ENCODE data around the gene PRDM16. TPM values are rescaled to one million over a fixed set of nuclear protein-coding genes. Genes with fewer than 3 reads are reported as not detected.

The PRDM16 gene
- total RNA-seq, 4 donors from 2014 or later: 5.4 to 13.2 (median 7.7) TPM

DNA sequence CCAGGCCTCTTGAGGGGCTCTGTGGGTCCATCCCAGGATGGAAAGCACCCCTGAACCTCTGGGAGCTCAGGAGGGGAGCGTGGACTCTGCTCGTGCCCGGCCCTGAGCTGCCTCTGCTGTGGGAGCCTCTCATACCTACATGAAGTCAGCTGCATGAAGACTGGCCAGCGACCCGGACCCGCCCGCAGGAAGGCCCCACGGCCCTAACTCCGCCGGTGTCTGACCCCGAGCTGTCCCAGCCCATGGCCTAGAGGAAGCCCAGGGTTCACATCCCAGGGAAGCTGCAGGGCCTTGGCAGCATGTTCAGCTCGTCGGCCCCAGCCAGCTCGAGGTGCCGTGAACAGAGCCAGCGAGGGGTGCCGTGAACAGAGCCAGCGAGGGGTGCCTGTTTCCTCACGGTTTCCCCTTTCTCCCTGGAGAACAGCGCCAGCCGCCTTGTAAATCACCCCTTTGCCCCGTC lies 207.4 kb downstream of the PRDM16 start:
- H3K36me3 ChIP-seq: no peaks in the 10 kb centered on the region
- no peaks in the 10 kb centered on the region for H3K4me1 ChIP-seq
- no peak for TF ChIP-seq POLR2A (IDR thresholded peaks at IDR 0.05)
- TF ChIP-seq, protein P1, sequence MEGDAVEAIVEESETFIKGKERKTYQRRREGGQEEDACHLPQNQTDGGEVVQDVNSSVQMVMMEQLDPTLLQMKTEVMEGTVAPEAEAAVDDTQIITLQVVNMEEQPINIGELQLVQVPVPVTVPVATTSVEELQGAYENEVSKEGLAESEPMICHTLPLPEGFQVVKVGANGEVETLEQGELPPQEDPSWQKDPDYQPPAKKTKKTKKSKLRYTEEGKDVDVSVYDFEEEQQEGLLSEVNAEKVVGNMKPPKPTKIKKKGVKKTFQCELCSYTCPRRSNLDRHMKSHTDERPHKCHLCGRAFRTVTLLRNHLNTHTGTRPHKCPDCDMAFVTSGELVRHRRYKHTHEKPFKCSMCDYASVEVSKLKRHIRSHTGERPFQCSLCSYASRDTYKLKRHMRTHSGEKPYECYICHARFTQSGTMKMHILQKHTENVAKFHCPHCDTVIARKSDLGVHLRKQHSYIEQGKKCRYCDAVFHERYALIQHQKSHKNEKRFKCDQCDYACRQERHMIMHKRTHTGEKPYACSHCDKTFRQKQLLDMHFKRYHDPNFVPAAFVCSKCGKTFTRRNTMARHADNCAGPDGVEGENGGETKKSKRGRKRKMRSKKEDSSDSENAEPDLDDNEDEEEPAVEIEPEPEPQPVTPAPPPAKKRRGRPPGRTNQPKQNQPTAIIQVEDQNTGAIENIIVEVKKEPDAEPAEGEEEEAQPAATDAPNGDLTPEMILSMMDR (IDR thresholded peaks at IDR 0.05): no peak
- H3K27ac ChIP-seq: no peak overlapping the region
- H3K4me3 ChIP-seq: no peak overlapping the region
- no peaks in the 10 kb centered on the region for H3K9me3 ChIP-seq
- H3K27me3 ChIP-seq: no peaks in the 10 kb centered on the region
- DNase-seq: no peak

DNA sequence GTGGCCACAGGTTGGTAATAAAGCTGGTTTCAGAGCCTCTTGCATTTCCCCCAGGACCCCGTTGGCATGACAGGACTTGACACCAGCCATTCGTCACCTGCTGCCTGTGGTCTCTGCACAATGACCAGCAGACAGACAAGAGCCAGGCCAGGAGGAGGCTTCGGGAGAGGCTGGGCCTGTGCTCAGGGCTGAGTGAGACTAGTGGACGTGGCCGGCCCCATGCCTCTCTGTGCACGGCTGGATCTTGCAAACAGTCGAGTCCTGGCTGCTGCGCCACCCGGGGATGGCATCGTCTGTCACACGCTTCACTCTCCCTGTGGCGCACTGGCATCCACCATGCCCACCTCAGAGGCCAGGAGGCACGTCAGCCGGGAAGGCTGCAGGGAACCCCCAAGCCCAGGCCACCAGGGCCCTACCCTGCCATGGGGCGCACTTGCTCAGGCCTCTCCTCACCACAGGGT lies 208.0 kb downstream of the PRDM16 start:
- Histone ChIP-seq H3K4me3 (no peak overlapping the region), H3K27ac (no peak overlapping the region), H3K4me1 (no peaks in the 10 kb centered on the region), H3K27me3 (no peaks in the 10 kb centered on the region), H3K36me3 (no peaks in the 10 kb centered on the region), H3K9me3 (no peaks in the 10 kb centered on the region)
- TF ChIP-seq POLR2A (IDR thresholded peaks at IDR 0.05): no peak
- TF ChIP-seq, protein P1 (IDR thresholded peaks at IDR 0.05): no peak
- DNase-seq: no peak

DNA sequence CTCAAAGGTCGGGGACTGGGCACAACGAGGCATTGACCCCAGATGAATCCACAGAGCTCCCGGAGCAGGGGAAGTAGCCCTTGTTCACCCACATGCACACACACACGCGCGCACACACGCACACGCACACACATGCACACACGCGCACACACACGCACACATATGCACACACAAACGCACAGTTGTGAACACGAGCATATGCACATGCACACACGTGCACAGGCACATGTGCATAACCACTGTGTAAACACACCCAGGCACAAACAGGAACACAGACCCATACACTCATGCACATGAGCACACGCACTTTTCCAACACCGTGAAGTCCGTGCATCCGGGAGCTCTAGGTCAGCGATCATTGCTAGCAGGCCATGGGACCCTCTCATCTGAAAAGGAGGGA lies 208.6 kb downstream of the PRDM16 start:
- no peak overlapping the region for H3K4me3 ChIP-seq
- no peaks in the 10 kb centered on the region for H3K9me3 ChIP-seq
- DNase-seq: no peak
- H3K27me3 ChIP-seq: no peaks in the 10 kb centered on the region
- no peaks in the 10 kb centered on the region for H3K36me3 ChIP-seq
- TF ChIP-seq, protein P1 (IDR thresholded peaks at IDR 0.05): no peak
- TF ChIP-seq POLR2A (IDR thresholded peaks at IDR 0.05): no peak
- H3K27ac ChIP-seq: no peak overlapping the region
- no peaks in the 10 kb centered on the region for H3K4me1 ChIP-seq

DNA sequence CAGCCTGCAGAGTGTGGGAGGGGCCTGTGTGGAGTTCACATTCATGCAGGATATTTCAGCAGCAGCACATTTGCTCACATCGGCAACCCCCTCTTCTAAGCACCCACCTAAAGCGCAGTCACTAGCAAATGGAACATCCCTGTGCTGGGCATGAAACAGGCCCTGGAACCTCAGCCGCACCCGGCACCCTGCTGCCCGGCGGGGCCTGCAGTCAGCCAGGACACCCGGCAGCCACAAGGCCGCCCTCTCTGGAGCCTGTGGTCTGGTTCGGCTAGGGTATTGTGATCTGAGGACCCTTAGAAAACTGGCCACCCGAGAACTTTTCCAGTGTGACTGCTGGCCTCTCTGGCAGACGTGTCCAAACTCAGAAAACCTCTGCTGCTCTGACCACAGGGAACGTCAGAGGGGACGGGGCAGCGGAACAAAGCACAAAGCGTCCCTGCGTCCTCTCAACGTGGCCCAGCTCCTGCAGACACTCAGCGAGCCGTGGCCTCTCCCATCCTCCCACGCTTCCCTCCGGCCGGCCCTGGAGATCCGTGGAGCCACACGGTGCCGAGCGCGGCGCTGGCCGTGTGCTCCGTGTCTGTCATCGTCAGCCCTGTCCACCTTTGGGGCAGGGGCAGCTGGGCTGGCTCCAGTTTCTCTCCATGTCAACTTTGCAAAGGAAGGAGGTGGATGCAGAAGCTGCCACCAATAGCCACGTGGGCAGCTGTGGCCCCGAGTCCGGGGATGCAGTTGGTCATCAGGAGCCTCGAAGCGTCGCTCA lies 209.6 kb downstream of the PRDM16 start:
- no peak for TF ChIP-seq POLR2A (IDR thresholded peaks at IDR 0.05)
- TF ChIP-seq, protein P1 (IDR thresholded peaks at IDR 0.05): no peak
- no peak overlapping the region for H3K27ac ChIP-seq
- H3K27me3 ChIP-seq: no peaks in the 10 kb centered on the region
- H3K4me3 ChIP-seq: no peak overlapping the region
- DNase-seq: no peak
- no peaks in the 10 kb centered on the region for H3K36me3 ChIP-seq
- no peaks in the 10 kb centered on the region for H3K4me1 ChIP-seq
- H3K9me3 ChIP-seq: no peaks in the 10 kb centered on the region

DNA sequence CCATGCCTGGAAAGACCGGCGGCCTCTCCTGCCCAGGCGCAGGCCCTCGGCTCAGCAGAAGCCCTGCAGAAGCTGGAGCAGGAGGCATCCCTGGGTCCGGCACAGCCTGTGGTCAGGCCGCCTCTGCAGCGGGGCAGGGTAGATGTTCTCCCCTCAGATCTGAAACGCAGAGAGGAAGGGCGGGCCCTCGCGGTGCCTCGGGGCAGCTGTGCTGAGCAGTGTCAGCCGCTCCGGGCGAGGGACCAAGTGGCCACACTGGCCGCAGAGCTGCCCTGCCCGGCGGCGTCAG lies 210.1 kb downstream of the PRDM16 start:
- TF ChIP-seq, protein P1 (IDR thresholded peaks at IDR 0.05): no peak
- TF ChIP-seq POLR2A (IDR thresholded peaks at IDR 0.05): no peak
- no peaks in the 10 kb centered on the region for H3K36me3 ChIP-seq
- no peak overlapping the region for H3K4me3 ChIP-seq
- DNase-seq: no peak
- no peaks in the 10 kb centered on the region for H3K4me1 ChIP-seq
- no peaks in the 10 kb centered on the region for H3K27me3 ChIP-seq
- no peaks in the 10 kb centered on the region for H3K9me3 ChIP-seq
- H3K27ac ChIP-seq: no peak overlapping the region
